DND-41 (cell line): ENCODE results near the gene SMARCAL1.

Experiments used
- ATAC-seq: fragments of 200-7000 bp; cut with Tn5 transposase; 3 replicates; pipeline ENCODE4 v1.9.1; 2021; ENCODE audit warnings: low read depth; ENCODE audit not compliant: insufficient read depth
- DNase-seq: peaks from one replicate; pipeline ENCODE4 v3.0.0-alpha.2; 2020
- H2AFZ ChIP-seq: 2 replicates; pipeline ENCODE4 v1.6.0; 2012; ENCODE audit warnings: low read depth, low read length
- H3K27ac ChIP-seq: 2 replicates; pipeline ENCODE4 v1.5.1; 2012; ENCODE audit warnings: low read length, inconsistent platforms
- H3K27me3 ChIP-seq: fragments of 200-600 bp; sonication (generic); 2 replicates; pipeline ENCODE4 v1.6.0; 2012; ENCODE audit warnings: low read length, mild to moderate bottlenecking, inconsistent platforms; ENCODE audit not compliant: insufficient read depth, poor library complexity
- H3K36me3 ChIP-seq: 2 replicates; pipeline ENCODE4 v1.5.1; 2012; ENCODE audit warnings: low read length, inconsistent platforms; ENCODE audit not compliant: insufficient read depth
- H3K4me1 ChIP-seq: 2 replicates; pipeline ENCODE4 v1.5.1; 2012; ENCODE audit warnings: mild to moderate bottlenecking, low read length; ENCODE audit not compliant: insufficient read depth
- H3K4me2 ChIP-seq: 2 replicates; pipeline ENCODE4 v1.6.0; 2012; ENCODE audit warnings: mild to moderate bottlenecking, moderate library complexity, low read length, inconsistent platforms; ENCODE audit not compliant: insufficient read depth
- H3K4me3 ChIP-seq, 2 experiments: fragments of 200-600 bp in 1 of 2; shearing (Covaris generic) in 1 of 2; 2 replicates each; pipeline ENCODE4 v1.5.1; 2012 to 2016; ENCODE audit warnings: inconsistent platforms in 2 of 2, low read length in 2 of 2, mild to moderate bottlenecking in 2 of 2, low read depth in 1 of 2, moderate library complexity in 1 of 2
- H3K79me2 ChIP-seq: 2 replicates; pipeline ENCODE4 v1.6.0; 2012; ENCODE audit warnings: low read length, inconsistent platforms; ENCODE audit not compliant: insufficient read depth
- H3K9ac ChIP-seq: 2 replicates; pipeline ENCODE4 v1.6.0; 2012; ENCODE audit warnings: low read depth, mild to moderate bottlenecking, inconsistent platforms, low read length, moderate library complexity
- H3K9me3 ChIP-seq: 2 replicates; pipeline ENCODE4 v1.5.1; 2012; ENCODE audit warnings: low read length, moderate library complexity, mild to moderate bottlenecking, inconsistent platforms; ENCODE audit not compliant: insufficient read depth, severe bottlenecking
- H4K20me1 ChIP-seq: 2 replicates; pipeline ENCODE4 v1.6.0; 2012; ENCODE audit warnings: low read length; ENCODE audit not compliant: insufficient read depth
- EZH2 ChIP-seq: IDR thresholded peaks from 3 replicates; pipeline ENCODE4 v1.6.1; 2012; ENCODE audit warnings: borderline replicate concordance, low read depth, mild to moderate bottlenecking, moderate library complexity, low read length, inconsistent platforms; ENCODE audit not compliant: severe bottlenecking
- TF ChIP-seq, protein P1 (sequence below): IDR thresholded peaks from 2 replicates; pipeline ENCODE4 v1.5.1; 2012; ENCODE audit warnings: borderline replicate concordance, low read length, moderate library complexity, mild to moderate bottlenecking; ENCODE audit not compliant: poor library complexity, severe bottlenecking; ENCODE audit errors: extremely low read depth

Gene SMARCAL1

GRCh38 chr2:216392945-216393840, 19.1 kb upstream of the SMARCAL1 start:
- TF ChIP-seq, protein P1, sequence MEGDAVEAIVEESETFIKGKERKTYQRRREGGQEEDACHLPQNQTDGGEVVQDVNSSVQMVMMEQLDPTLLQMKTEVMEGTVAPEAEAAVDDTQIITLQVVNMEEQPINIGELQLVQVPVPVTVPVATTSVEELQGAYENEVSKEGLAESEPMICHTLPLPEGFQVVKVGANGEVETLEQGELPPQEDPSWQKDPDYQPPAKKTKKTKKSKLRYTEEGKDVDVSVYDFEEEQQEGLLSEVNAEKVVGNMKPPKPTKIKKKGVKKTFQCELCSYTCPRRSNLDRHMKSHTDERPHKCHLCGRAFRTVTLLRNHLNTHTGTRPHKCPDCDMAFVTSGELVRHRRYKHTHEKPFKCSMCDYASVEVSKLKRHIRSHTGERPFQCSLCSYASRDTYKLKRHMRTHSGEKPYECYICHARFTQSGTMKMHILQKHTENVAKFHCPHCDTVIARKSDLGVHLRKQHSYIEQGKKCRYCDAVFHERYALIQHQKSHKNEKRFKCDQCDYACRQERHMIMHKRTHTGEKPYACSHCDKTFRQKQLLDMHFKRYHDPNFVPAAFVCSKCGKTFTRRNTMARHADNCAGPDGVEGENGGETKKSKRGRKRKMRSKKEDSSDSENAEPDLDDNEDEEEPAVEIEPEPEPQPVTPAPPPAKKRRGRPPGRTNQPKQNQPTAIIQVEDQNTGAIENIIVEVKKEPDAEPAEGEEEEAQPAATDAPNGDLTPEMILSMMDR: no peak
- TF ChIP-seq EZH2: no peak
- H3K9ac ChIP-seq: no peak overlapping the region
- no peak for ATAC-seq

GRCh38 chr2:216394881-216395280, 17.4 kb upstream of the SMARCAL1 start:
- H3K27ac ChIP-seq: no peak overlapping the region
- no peak for ATAC-seq
- DNase-seq: no peak
- no peaks in the 10 kb centered on the region for H4K20me1 ChIP-seq
- H3K27me3 ChIP-seq: peaks cover 4% of the 10 kb centered on the region
- no peaks in the 10 kb centered on the region for H3K79me2 ChIP-seq
- no peaks in the 10 kb centered on the region for H3K9me3 ChIP-seq
- H3K36me3 ChIP-seq: no peaks in the 10 kb centered on the region
- no peak overlapping the region for H2AFZ ChIP-seq
- no peak overlapping the region for H3K9ac ChIP-seq
- no peaks in the 10 kb centered on the region for H3K4me1 ChIP-seq
- H3K4me3 ChIP-seq: no peak overlapping the region
- H3K4me2 ChIP-seq: no peak overlapping the region
- TF ChIP-seq, protein P1: no peak
- no peak for TF ChIP-seq EZH2

More at GRCh38 chr2:216392945-216393840, 19.1 kb upstream of the SMARCAL1 start:
- no peaks in the 10 kb centered on the region for H3K9me3 ChIP-seq
- no peaks in the 10 kb centered on the region for H3K4me1 ChIP-seq
- H2AFZ ChIP-seq: no peak overlapping the region
- H3K27me3 ChIP-seq: no peaks in the 10 kb centered on the region
- no peak for DNase-seq
- H3K79me2 ChIP-seq: no peaks in the 10 kb centered on the region
- no peak overlapping the region for H3K4me2 ChIP-seq
- H3K4me3 ChIP-seq: no peak overlapping the region
- H3K27ac ChIP-seq: no peak overlapping the region
- no peaks in the 10 kb centered on the region for H4K20me1 ChIP-seq
- H3K36me3 ChIP-seq: no peaks in the 10 kb centered on the region

DNA sequence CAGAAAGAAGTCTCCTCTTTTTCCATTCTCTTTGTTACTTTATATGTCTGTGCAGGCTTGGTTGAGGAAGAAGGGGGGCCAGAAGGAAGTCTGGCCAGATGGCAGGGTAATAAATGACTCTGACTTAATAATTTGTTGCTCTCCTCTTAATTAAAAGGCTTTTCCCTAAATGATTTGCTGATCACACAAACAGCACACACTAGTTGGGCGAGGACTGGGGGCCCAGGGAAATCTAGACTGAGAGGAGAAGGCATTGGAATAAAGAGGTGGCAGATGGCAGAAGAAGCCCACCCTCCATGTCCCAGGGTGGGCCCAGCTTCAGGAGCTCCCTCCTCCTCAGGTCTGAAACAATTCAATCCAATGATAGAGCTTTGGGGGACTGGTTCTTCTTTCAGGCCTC, 12.7 kb upstream of the SMARCAL1 start:
- H2AFZ ChIP-seq: no peak overlapping the region
- H3K4me2 ChIP-seq: no peak overlapping the region
- H4K20me1 ChIP-seq: no peaks in the 10 kb centered on the region
- no peaks in the 10 kb centered on the region for H3K79me2 ChIP-seq
- H3K9me3 ChIP-seq: no peaks in the 10 kb centered on the region
- no peak overlapping the region for H3K4me3 ChIP-seq
- peaks cover 4% of the 10 kb centered on the region for H3K27me3 ChIP-seq
- no peaks in the 10 kb centered on the region for H3K4me1 ChIP-seq
- H3K36me3 ChIP-seq: no peaks in the 10 kb centered on the region
- no peak overlapping the region for H3K27ac ChIP-seq
- DNase-seq (no peak), ATAC-seq (no peak)
- no peak overlapping the region for H3K9ac ChIP-seq
- no peak for TF ChIP-seq EZH2
- TF ChIP-seq, protein P1: no peak

DNA sequence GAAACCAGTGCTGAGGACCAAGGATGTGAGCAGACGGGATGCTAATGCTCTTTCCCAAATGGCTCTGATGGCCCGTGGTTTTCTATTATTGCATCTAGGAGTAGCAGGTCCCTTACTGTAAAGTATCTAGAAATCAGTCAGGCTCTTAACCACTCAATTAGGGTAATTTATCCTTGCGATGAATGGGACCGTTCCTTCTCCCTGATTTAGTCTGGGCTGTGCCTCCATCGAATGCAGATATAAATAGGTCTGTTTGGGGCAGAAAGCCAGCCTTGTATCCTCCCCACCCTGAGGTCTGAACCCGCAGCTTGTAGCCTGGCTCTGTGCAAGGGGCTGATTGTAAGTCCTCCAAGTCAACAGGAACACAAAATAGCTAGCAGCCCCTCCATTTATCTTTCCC, 9.5 kb upstream of the SMARCAL1 start:
- Histone ChIP-seq H4K20me1 (no peaks in the 10 kb centered on the region), H3K4me3 (no peak overlapping the region), H3K9ac (no peak overlapping the region), H3K9me3 (no peaks in the 10 kb centered on the region), H3K4me2 (no peak overlapping the region), H3K4me1 (no peaks in the 10 kb centered on the region), H3K27ac (no peak overlapping the region), H3K79me2 (no peaks in the 10 kb centered on the region), H2AFZ (no peak overlapping the region), H3K27me3 (peaks cover 15% of the 10 kb centered on the region), H3K36me3 (no peaks in the 10 kb centered on the region)
- DNase-seq (no peak), ATAC-seq (no peak)
- TF ChIP-seq, protein P1: no peak
- TF ChIP-seq EZH2: no peak
